Sigmoid colon (tissue), 4 donors: ENCODE measurements around the gene RBBP9.

Experiments used
- EP300 ChIP-seq, 4 donors: sonication (generic); formaldehyde crosslinking; IDR thresholded peaks; one replicate each; pipeline ENCODE4 v1.6.1; 2017; ENCODE audit warnings: antibody characterized with exemption in 4 of 4
- POLR2A ChIP-seq, 2 donors: fragments of 450-650 bp; IDR thresholded peaks; one replicate each; pipeline ENCODE4 v1.6.1; 2016; ENCODE audit warnings: antibody characterized with exemption in 2 of 2, mild to moderate bottlenecking in 2 of 2, moderate library complexity in 2 of 2
- POLR2AphosphoS5 ChIP-seq, 4 donors: sonication (generic); formaldehyde crosslinking; IDR thresholded peaks; one replicate each; pipeline ENCODE4 v1.6.1; 2017; ENCODE audit warnings: antibody characterized with exemption in 4 of 4
- TF ChIP-seq, protein P1 (sequence below), 4 experiments: fragments of 450-650 bp in 3 of 4; fragments of 200-600 bp in 1 of 4; IDR thresholded peaks; one replicate each; pipeline ENCODE4 v1.5.1; 2016 to 2019; ENCODE audit warnings: antibody characterized with exemption in 4 of 4, mild to moderate bottlenecking in 3 of 4, moderate library complexity in 2 of 4

DNA sequence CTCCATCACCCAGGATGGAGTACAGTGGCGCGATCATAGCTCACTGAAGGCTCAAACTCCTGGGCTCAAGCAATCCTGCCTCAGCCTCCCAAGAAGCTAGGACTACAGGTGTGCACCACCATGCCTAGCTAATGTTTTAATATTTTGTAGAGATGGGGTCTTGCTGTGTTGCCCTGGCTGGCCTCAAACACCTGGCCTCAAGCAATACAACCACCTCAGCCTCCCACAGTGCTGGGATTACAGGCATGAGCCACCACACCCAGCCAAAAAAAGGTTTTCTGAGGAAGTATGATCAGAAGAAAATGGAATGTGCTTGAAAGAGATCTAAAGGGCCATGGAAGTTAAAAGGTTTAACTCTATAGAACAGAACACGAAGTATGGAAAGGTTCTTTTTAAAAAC is 8.7 kb downstream of the RBBP9 start:
- TF ChIP-seq, protein P1, sequence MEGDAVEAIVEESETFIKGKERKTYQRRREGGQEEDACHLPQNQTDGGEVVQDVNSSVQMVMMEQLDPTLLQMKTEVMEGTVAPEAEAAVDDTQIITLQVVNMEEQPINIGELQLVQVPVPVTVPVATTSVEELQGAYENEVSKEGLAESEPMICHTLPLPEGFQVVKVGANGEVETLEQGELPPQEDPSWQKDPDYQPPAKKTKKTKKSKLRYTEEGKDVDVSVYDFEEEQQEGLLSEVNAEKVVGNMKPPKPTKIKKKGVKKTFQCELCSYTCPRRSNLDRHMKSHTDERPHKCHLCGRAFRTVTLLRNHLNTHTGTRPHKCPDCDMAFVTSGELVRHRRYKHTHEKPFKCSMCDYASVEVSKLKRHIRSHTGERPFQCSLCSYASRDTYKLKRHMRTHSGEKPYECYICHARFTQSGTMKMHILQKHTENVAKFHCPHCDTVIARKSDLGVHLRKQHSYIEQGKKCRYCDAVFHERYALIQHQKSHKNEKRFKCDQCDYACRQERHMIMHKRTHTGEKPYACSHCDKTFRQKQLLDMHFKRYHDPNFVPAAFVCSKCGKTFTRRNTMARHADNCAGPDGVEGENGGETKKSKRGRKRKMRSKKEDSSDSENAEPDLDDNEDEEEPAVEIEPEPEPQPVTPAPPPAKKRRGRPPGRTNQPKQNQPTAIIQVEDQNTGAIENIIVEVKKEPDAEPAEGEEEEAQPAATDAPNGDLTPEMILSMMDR (IDR thresholded peaks at IDR 0.05): no peak
- TF ChIP-seq POLR2A (IDR thresholded peaks at IDR 0.05): no peak
- no peak for TF ChIP-seq EP300 (IDR thresholded peaks at IDR 0.05)
- TF ChIP-seq POLR2AphosphoS5 (IDR thresholded peaks at IDR 0.05): no peak
